ENCODE data around the gene ATP1A1. TPM values are rescaled to one million over a fixed set of nuclear protein-coding genes. Genes with fewer than 3 reads are reported as not detected.

Gene ATP1A1
- total RNA-seq, 2 experiments from 2014 or later: 74.4 to 186 TPM

DNA sequence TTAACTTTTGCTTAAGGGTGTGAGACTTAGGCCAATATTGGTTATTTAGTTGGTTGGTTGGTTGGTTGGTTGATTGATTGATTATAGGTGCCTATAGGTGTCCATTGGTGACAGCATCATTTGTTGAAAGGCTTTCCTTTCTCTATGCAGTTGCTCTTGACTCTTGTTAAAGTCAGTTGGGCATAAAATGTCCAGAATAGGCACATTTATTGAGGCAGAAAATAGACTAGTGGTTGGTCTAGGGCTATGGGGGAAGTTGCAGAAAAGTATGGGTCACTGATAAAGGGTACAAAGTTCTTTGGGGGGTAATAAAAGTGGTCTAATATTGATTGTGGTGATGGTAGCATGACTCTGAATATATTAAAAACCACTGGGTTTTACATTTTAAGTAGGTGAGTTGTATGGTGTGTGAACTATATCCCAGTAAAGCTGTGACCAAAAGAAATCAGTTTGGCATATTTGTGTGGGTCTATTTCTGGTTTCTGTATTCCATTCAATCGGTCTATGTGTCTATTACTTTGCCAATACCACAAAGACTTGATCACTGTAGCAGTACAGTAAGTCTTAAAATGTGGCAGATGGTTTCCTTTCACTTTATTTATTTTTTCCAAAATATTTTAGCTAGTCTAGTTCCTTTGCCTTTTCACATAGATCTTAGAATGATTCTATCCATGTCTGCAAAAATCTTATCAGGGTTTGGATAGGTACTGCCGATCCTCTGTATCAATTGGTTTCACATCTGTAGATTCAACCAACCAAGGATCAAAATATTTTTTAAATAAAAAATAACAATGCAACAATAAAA is 63.0 kb downstream of the ATP1A1 start:
- intact Hi-C loops (cut with micrococcal nuclease; ENCODE audit: unreplicated experiment): no loop called here
- TF ChIP-seq, protein P1, sequence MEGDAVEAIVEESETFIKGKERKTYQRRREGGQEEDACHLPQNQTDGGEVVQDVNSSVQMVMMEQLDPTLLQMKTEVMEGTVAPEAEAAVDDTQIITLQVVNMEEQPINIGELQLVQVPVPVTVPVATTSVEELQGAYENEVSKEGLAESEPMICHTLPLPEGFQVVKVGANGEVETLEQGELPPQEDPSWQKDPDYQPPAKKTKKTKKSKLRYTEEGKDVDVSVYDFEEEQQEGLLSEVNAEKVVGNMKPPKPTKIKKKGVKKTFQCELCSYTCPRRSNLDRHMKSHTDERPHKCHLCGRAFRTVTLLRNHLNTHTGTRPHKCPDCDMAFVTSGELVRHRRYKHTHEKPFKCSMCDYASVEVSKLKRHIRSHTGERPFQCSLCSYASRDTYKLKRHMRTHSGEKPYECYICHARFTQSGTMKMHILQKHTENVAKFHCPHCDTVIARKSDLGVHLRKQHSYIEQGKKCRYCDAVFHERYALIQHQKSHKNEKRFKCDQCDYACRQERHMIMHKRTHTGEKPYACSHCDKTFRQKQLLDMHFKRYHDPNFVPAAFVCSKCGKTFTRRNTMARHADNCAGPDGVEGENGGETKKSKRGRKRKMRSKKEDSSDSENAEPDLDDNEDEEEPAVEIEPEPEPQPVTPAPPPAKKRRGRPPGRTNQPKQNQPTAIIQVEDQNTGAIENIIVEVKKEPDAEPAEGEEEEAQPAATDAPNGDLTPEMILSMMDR (conservative IDR thresholded peaks at IDR 0.05; ENCODE audit: low read length): no peak
- TF ChIP-seq EZH2phosphoT487 (IDR thresholded peaks at IDR 0.05; ENCODE audit: borderline replicate concordance, low read depth, low read length): no peak
- no TSS peak for BruUV-seq (replicated peaks)
- H3K4me2 ChIP-seq (ENCODE audit: low read length): no peak overlapping the region
- H3K79me2 ChIP-seq (ENCODE audit: insufficient read depth, low read depth, low read length): no peaks in the 10 kb centered on the region
- no peaks in the 10 kb centered on the region for H3K9me2 ChIP-seq (ENCODE audit: insufficient read depth, low read length)
- ChIA-PET POLR2A (no interaction called here), CTCF (ENCODE audit: unreplicated experiment) (no interaction called here)
- H3K4me1 ChIP-seq (ENCODE audit: insufficient read depth, low read length, poor library complexity, severe bottlenecking): no peaks in the 10 kb centered on the region
- H3K27ac ChIP-seq (ENCODE audit: low read depth, low read length, poor library complexity, severe bottlenecking): no peak overlapping the region
- H3K9me3 ChIP-seq (ENCODE audit: low read length): no peaks in the 10 kb centered on the region
- H4K20me1 ChIP-seq (ENCODE audit: insufficient read depth, low read length): no peaks in the 10 kb centered on the region
- DNase-seq (ENCODE audit: low spot score): no peak
- no peak overlapping the region for H3K4me3 ChIP-seq (ENCODE audit: low read depth, low read length, poor library complexity, severe bottlenecking)
- no peaks in the 10 kb centered on the region for H3K36me3 ChIP-seq (ENCODE audit: insufficient read depth, low read length)
- H2AFZ ChIP-seq (ENCODE audit: low read length): no peak overlapping the region

DNA sequence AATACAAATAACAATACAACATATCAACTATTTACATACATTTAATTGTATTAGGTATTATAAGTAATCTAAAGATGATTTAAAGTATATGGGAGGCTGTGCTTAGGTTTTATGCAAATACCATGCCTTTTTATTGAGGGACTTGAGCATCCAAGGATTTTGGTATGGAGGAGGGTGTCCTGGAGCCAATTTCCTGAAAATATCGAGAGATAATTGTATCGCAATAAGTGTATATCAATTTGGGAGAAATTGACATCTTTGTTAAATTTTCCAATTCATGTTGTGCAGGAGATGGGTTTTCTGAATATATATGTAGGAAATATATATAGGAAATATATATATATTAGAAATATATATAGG is 63.5 kb downstream of the ATP1A1 start:
- BruUV-seq (replicated peaks): no TSS peak
- Histone ChIP-seq H3K4me3 (ENCODE audit: low read depth, low read length, poor library complexity, severe bottlenecking) (no peak overlapping the region), H3K4me1 (ENCODE audit: insufficient read depth, low read length, poor library complexity, severe bottlenecking) (no peaks in the 10 kb centered on the region), H3K4me2 (ENCODE audit: low read length) (no peak overlapping the region), H3K9me2 (ENCODE audit: insufficient read depth, low read length) (no peaks in the 10 kb centered on the region), H3K79me2 (ENCODE audit: insufficient read depth, low read depth, low read length) (no peaks in the 10 kb centered on the region), H3K27ac (ENCODE audit: low read depth, low read length, poor library complexity, severe bottlenecking) (no peak overlapping the region), H3K36me3 (ENCODE audit: insufficient read depth, low read length) (no peaks in the 10 kb centered on the region), H2AFZ (ENCODE audit: low read length) (no peak overlapping the region), H3K9me3 (ENCODE audit: low read length) (no peaks in the 10 kb centered on the region), H4K20me1 (ENCODE audit: insufficient read depth, low read length) (no peaks in the 10 kb centered on the region)
- ChIA-PET POLR2A (no interaction called here), CTCF (ENCODE audit: unreplicated experiment) (no interaction called here)
- no peak for DNase-seq (ENCODE audit: low spot score)
- intact Hi-C loops (cut with micrococcal nuclease; ENCODE audit: unreplicated experiment): no loop called here
- no peak for TF ChIP-seq EZH2phosphoT487 (IDR thresholded peaks at IDR 0.05; ENCODE audit: borderline replicate concordance, low read depth, low read length)
- TF ChIP-seq, protein P1 (conservative IDR thresholded peaks at IDR 0.05; ENCODE audit: low read length): no peak

DNA sequence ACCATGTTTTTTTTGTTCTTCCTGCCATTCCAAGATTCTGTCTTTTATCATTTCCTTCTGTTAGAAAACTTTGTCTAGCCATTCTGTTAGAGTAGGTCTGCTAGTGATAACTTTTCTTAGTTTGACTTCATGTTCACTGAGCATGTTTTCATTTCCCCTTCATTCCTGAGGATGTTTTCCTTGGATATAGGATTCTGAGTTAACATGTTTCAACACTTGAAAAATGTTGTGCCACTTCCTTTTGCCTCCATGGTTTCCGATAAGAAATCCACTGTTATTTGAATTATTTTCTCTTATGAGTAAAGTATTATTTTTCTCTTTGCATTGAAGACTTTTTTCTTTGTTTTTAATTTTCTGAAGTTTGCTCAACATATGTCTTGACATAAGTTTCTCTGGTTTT is 66.7 kb downstream of the ATP1A1 start:
- no TSS peak for BruUV-seq (replicated peaks)
- intact Hi-C loops (cut with micrococcal nuclease; ENCODE audit: unreplicated experiment): no loop called here
- H2AFZ ChIP-seq (ENCODE audit: low read length): no peak overlapping the region

More for the DNA sequence above, 66.7 kb downstream of the ATP1A1 start:
- Histone ChIP-seq H3K27ac (ENCODE audit: low read depth, low read length, poor library complexity, severe bottlenecking) (no peak overlapping the region), H3K9me2 (ENCODE audit: insufficient read depth, low read length) (no peaks in the 10 kb centered on the region), H3K9me3 (ENCODE audit: low read length) (no peaks in the 10 kb centered on the region), H3K4me3 (ENCODE audit: low read depth, low read length, poor library complexity, severe bottlenecking) (no peak overlapping the region), H3K4me1 (ENCODE audit: insufficient read depth, low read length, poor library complexity, severe bottlenecking) (no peaks in the 10 kb centered on the region), H4K20me1 (ENCODE audit: insufficient read depth, low read length) (no peaks in the 10 kb centered on the region), H3K4me2 (ENCODE audit: low read length) (no peak overlapping the region), H3K79me2 (ENCODE audit: insufficient read depth, low read depth, low read length) (no peaks in the 10 kb centered on the region), H3K36me3 (ENCODE audit: insufficient read depth, low read length) (no peaks in the 10 kb centered on the region)
- no peak for DNase-seq (ENCODE audit: low spot score)
- TF ChIP-seq, protein P1 (conservative IDR thresholded peaks at IDR 0.05; ENCODE audit: low read length): no peak
- no peak for TF ChIP-seq EZH2phosphoT487 (IDR thresholded peaks at IDR 0.05; ENCODE audit: borderline replicate concordance, low read depth, low read length)
- ChIA-PET CTCF (ENCODE audit: unreplicated experiment) (no interaction called here), POLR2A (no interaction called here)

Measured in OCI-LY7 (cell line).